ENCODE results near the gene GNB1L. TPM values are rescaled to one million over a fixed set of nuclear protein-coding genes. Genes with fewer than 3 reads are reported as not detected.

Gene GNB1L
- total RNA-seq, 1 experiment from 2014 or later = 12.2 TPM

- Histone ChIP-seq H3K27me3 (ENCODE audit: control insufficient read depth, insufficient read depth, low read length) (no peaks in the 10 kb centered on the region), H3K4me3 (ENCODE audit: low read depth in 2 of 2, low read length in 2 of 2) (no peak overlapping the region), H3K36me3 (ENCODE audit: control insufficient read depth, insufficient read depth, low read length) (no peaks in the 10 kb centered on the region), H3K27ac (ENCODE audit: low read length) (no peak overlapping the region), H3K4me1 (ENCODE audit: control insufficient read depth, insufficient read depth, low read length) (no peaks in the 10 kb centered on the region), H3K9me3 (ENCODE audit: control insufficient read depth, insufficient read depth, low read depth, low read length) (no peaks in the 10 kb centered on the region)
- ATAC-seq (no peak), DNase-seq (ENCODE audit: low read depth, low spot score) (no peak)
- CTCF ChIA-PET = interaction anchor here (0.6 kb wide), 1 partner anchor 39 kb away, joined by 5 read pairs; no protein-coding TSS in a partner anchor
- no peak for TF ChIP-seq TCF7L2 (IDR thresholded peaks at IDR 0.05; ENCODE audit: low read depth, low read length)
- no peak for TF ChIP-seq REST (IDR thresholded peaks at IDR 0.05; ENCODE audit: insufficient read depth in 1 of 2, low read depth in 2 of 2, low read length in 1 of 2)
- TF ChIP-seq POLR2AphosphoS5 (IDR thresholded peaks at IDR 0.05; ENCODE audit: low read depth, low read length) = no peak
- TF ChIP-seq CTCF (IDR thresholded peaks at IDR 0.05) = no peak
- no peak for TF ChIP-seq SIN3A (IDR thresholded peaks at IDR 0.05; ENCODE audit: borderline replicate concordance, insufficient read depth, low read depth, low read length)
- in situ Hi-C loops (cut with HindIII; ENCODE audit: low pct_unique_long_range_greater_than_20kb, low sequenced_read_pairs) (no loop called here), intact Hi-C loops (cut with micrococcal nuclease; ENCODE audit: unreplicated experiment) (no loop called here)
- BruUV-seq (replicated peaks) = no TSS peak
- POLR2A ChIA-PET = no interaction called here
Measured at GRCh38 chr22:19739448-19739895, 115.2 kb downstream of the GNB1L start.

GRCh38 chr22:19738664-19739447 is 115.8 kb downstream of the GNB1L start:
- intact Hi-C loops (cut with micrococcal nuclease; ENCODE audit: unreplicated experiment) (no loop called here), in situ Hi-C loops (cut with HindIII; ENCODE audit: low pct_unique_long_range_greater_than_20kb, low sequenced_read_pairs) (no loop called here)
- Histone ChIP-seq H3K4me3 (ENCODE audit: low read depth in 2 of 2, low read length in 2 of 2) (no peak overlapping the region), H3K27ac (ENCODE audit: low read length) (no peak overlapping the region), H3K27me3 (ENCODE audit: control insufficient read depth, insufficient read depth, low read length) (no peaks in the 10 kb centered on the region), H3K9me3 (ENCODE audit: control insufficient read depth, insufficient read depth, low read depth, low read length) (no peaks in the 10 kb centered on the region), H3K36me3 (ENCODE audit: control insufficient read depth, insufficient read depth, low read length) (no peaks in the 10 kb centered on the region), H3K4me1 (ENCODE audit: control insufficient read depth, insufficient read depth, low read length) (no peaks in the 10 kb centered on the region)
- ChIA-PET CTCF (no interaction called here), POLR2A (no interaction called here)
- BruUV-seq (replicated peaks) = no TSS peak
- DNase-seq (ENCODE audit: low read depth, low spot score) (no peak), ATAC-seq (no peak)
- TF ChIP-seq CTCF (IDR thresholded peaks at IDR 0.05) = no peak

All from Panc1 (cell line).